Glutamatergic neuron (in vitro differentiated cells): Measurements from ENCODE around the gene NHSL2. TPM values are rescaled to one million over a fixed set of nuclear protein-coding genes. Genes with fewer than 3 reads are reported as not detected.

Experiments
- DNase-seq: peaks from one replicate; pipeline ENCODE4 v3.0.0; 2022
- H3K27ac Mint-ChIP-seq: one replicate; pipeline ENCODE4 v1.8.0; 2020; ENCODE audit warnings: mild to moderate bottlenecking, mixed read lengths, inconsistent platforms; ENCODE audit not compliant: unreplicated experiment
- H3K27me3 Mint-ChIP-seq: one replicate; pipeline ENCODE4 v1.8.0; 2020; ENCODE audit warnings: mild to moderate bottlenecking, moderate library complexity, mixed read lengths, inconsistent platforms; ENCODE audit not compliant: unreplicated experiment
- H3K36me3 Mint-ChIP-seq: one replicate; pipeline ENCODE4 v1.8.0; 2020; ENCODE audit warnings: mild to moderate bottlenecking, mixed read lengths, inconsistent platforms; ENCODE audit not compliant: unreplicated experiment
- H3K4me1 Mint-ChIP-seq: one replicate; pipeline ENCODE4 v1.8.0; 2020; ENCODE audit warnings: mild to moderate bottlenecking, low read depth, mixed read lengths, inconsistent platforms; ENCODE audit not compliant: unreplicated experiment
- H3K4me3 Mint-ChIP-seq: one replicate; pipeline ENCODE4 v1.8.0; 2020; ENCODE audit warnings: mild to moderate bottlenecking, mixed read lengths, inconsistent platforms; ENCODE audit not compliant: unreplicated experiment
- H3K9me3 Mint-ChIP-seq: one replicate; pipeline ENCODE4 v1.8.0; 2020; ENCODE audit warnings: mild to moderate bottlenecking, moderate library complexity, mixed read lengths, inconsistent platforms; ENCODE audit not compliant: unreplicated experiment
- CTCF ChIP-seq: fragments of 200-600 bp; sonication (generic); IDR thresholded peaks from one replicate; pipeline ENCODE4 v1.5.0; 2021; ENCODE audit not compliant: partially characterized antibody, unreplicated experiment
- total RNA-seq: library from RNA; stranded (reverse); fragmentation: NEBNext Ultra II Directional; extraction: Animal tissue kit (Norgen Biotek cat#: 25700); gene quantifications from one replicate; pipeline ENCODE4 v1.2.1, GENCODE V29; 2021; ENCODE audit not compliant: unreplicated experiment

NHSL2 gene
- total RNA-seq, 1 donor from 2014 or later = 7.3 TPM

DNA sequence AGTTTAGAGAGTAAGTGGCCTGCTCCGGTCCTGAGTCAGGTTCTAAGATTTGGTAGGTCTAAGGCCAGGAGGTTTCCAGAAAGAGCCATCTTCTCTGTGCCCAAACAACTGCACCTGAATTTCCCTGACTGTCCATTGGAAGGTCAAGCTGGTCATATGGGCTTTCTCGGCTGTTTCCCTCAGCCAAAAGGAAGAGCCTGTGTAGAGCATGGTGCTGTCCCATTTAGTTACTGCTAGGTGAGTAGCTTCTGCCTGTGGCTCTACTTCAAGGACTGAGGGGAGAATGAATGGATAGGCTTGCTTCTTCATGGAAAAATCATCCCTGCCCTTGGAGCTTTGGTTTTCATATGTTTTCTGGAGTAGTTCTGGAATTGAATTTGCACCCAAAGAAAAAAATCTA is 33.7 kb downstream of the NHSL2 start:
- TF ChIP-seq CTCF = no peak
- no peaks in the 10 kb centered on the region for H3K9me3 Mint-ChIP-seq
- H3K4me3 Mint-ChIP-seq = no peak overlapping the region
- DNase-seq = no peak
- no peaks in the 10 kb centered on the region for H3K4me1 Mint-ChIP-seq
- no peaks in the 10 kb centered on the region for H3K27me3 Mint-ChIP-seq
- H3K36me3 Mint-ChIP-seq = no peaks in the 10 kb centered on the region
- H3K27ac Mint-ChIP-seq = no peak overlapping the region

GRCh38 chrX:71945237-71945805 is 34.7 kb downstream of the NHSL2 start:
- H3K27me3 Mint-ChIP-seq = no peaks in the 10 kb centered on the region
- DNase-seq = no peak
- H3K4me3 Mint-ChIP-seq = no peak overlapping the region
- no peaks in the 10 kb centered on the region for H3K9me3 Mint-ChIP-seq
- H3K36me3 Mint-ChIP-seq = no peaks in the 10 kb centered on the region
- no peaks in the 10 kb centered on the region for H3K4me1 Mint-ChIP-seq
- TF ChIP-seq CTCF = no peak
- H3K27ac Mint-ChIP-seq = no peak overlapping the region

DNA sequence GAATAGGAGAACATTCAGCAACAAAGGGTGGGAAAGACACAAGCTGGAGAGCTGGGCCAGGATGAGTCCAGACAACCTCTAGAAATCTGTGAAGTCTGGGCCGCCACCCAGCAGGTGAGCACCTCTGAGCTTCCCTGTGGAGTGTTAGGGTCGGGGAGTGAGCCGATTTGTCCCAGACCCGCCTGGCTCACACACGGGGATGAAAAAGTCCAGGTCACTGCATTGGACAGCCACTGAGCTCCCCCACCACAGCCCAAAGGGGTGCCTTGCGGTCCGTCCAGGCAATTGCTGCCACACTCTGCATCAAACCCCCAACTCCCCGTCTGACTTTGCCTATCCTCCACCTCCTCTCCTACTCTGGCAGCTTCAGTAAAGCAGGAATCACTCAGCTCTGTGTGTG is 38.7 kb downstream of the NHSL2 start:
- H3K36me3 Mint-ChIP-seq = no peaks in the 10 kb centered on the region
- H3K27ac Mint-ChIP-seq = no peak overlapping the region
- H3K27me3 Mint-ChIP-seq = no peaks in the 10 kb centered on the region
- TF ChIP-seq CTCF = no peak
- H3K9me3 Mint-ChIP-seq = no peaks in the 10 kb centered on the region
- peaks cover 7% of the 10 kb centered on the region for H3K4me1 Mint-ChIP-seq
- H3K4me3 Mint-ChIP-seq = no peak overlapping the region
- DNase-seq = no peak

- H3K4me1 Mint-ChIP-seq = peaks cover 12% of the 10 kb centered on the region
- no peak for TF ChIP-seq CTCF
- H3K27me3 Mint-ChIP-seq = no peaks in the 10 kb centered on the region
- peaks cover 1% of the 10 kb centered on the region for H3K9me3 Mint-ChIP-seq
- no peak for DNase-seq
- no peak overlapping the region for H3K4me3 Mint-ChIP-seq
- H3K27ac Mint-ChIP-seq = no peak overlapping the region
- no peaks in the 10 kb centered on the region for H3K36me3 Mint-ChIP-seq
Observed at GRCh38 chrX:71949844-71950445, 39.3 kb downstream of the NHSL2 start.

DNA sequence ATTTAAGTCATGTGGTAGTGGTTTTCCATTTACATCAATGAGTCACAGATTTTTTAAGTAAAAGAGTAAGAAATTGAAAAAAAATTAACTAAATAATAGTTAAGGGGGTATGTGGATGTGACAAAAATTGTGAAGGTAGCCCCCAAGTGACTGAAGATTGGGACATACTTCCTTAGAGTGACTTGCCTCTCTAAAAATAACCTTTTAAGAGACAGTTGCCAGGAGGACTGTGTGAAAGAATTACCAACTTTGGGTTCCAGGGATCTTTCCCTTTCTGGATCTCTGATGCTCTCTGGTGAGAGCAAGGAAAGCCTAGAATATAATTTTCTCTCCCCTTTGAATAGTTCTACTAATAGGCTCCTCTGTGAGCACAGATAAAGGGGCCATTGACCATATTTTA is 42.7 kb downstream of the NHSL2 start:
- no peak for DNase-seq
- Mint-ChIP-seq H3K4me3 (no peak overlapping the region), H3K27me3 (peaks cover 2% of the 10 kb centered on the region), H3K9me3 (peaks cover 2% of the 10 kb centered on the region), H3K27ac (no peak overlapping the region), H3K36me3 (no peaks in the 10 kb centered on the region), H3K4me1 (peaks cover 22% of the 10 kb centered on the region)
- no peak for TF ChIP-seq CTCF
